Testis (tissue), 2 donors: ENCODE data around the gene MAPKAPK3.

Experiments
- CTCF ChIP-seq, 3 experiments: fragments of 450-650 bp in 2 of 3; fragments of 200-600 bp in 1 of 3; sonication (generic) in 1 of 3; IDR thresholded peaks; one replicate each; pipeline ENCODE4 v1.5.1; 2016 to 2019; ENCODE audit warnings: antibody characterized with exemption in 3 of 3, mild to moderate bottlenecking in 2 of 3, moderate library complexity in 1 of 3
- POLR2A ChIP-seq: fragments of 450-650 bp; IDR thresholded peaks from one replicate; pipeline ENCODE4 v1.6.1; 2017; ENCODE audit warnings: antibody characterized with exemption, mild to moderate bottlenecking, moderate library complexity

DNA sequence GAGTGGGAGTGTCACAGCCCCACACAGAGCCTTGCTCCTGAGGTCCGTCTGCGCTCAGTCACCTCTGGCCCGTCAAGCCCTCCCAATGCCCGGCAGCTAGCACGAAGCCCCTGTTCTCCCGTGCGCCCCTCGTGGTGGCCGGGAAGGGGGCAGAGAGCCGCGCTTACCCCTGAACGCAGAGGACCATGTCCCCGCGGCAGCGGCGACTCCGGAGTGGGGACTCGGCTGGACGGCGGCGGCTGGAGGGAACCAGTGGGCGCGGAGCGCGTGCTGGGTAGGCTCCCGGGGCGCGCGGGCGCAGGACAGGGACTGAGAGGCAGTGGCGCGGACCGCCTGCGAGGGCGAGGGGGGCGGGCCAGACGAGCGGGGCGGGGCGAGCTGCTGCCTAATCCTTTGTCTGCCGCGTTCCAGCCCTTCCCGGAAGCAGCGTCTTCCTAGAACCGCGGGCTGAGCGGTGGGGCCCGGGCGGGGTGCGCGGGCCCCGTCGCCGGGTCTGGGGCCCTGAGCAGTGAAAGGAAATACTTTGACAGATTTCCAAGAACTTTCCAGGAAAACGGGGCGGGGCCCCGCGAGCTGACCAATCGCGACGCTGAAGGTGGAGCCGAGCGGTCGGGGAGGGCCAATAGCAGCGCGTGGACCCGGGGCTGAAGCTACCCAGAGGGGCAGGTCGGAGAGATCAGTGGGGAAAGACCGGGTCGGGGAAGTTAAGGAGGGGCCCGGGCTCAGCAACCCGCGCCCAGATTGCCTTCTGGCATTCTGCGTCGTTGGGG lies 5.3 kb upstream of the MAPKAPK3 start, which contains the start of gene CISH:
- peak in 2 of 3 experiments; percentile 3 to 38 for TF ChIP-seq CTCF (IDR thresholded peaks at IDR 0.05)
- no peak for TF ChIP-seq POLR2A
